ENCODE data around the gene KLHDC10.

DNA sequence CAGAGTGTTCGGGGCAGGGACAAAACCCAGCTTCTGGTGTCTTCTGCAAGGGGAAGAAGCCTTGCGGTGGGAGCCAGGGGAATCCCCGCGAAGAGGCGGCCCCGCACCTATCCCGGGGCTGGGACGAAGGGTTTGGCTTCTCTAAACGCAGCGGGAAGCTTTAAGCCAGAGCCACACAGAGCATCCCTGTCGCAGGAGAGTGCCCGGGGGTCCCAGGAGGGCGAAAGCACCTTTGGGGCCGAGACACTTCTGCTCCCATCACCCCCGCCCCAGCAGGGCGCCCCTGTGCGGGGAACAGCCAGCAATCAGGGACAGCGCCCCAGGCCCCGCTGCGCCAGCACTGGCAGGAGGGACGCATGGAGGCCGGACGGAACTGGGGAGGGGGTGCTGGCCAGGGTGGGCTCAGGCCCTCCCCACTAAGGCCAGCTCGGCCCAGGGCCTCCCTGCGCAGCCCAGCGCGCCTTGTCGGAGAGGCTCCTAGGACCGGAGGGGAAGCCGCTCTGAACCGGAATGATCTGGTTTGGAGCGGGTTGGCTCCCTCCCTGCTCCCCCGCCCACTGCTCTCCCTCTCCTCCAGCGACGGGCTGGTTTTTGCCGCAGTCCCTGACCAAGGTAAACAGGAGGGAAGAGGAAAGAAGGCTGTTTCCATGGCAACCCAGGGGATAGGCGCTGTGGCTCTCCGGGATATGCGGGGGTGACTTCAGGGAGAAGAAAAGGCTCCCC lies 71.0 kb downstream of the KLHDC10 start:
- peak; percentile 77 for TF ChIP-seq POLR2AphosphoS5 (IDR thresholded peaks at IDR 0.05)
- TF ChIP-seq, protein P1, sequence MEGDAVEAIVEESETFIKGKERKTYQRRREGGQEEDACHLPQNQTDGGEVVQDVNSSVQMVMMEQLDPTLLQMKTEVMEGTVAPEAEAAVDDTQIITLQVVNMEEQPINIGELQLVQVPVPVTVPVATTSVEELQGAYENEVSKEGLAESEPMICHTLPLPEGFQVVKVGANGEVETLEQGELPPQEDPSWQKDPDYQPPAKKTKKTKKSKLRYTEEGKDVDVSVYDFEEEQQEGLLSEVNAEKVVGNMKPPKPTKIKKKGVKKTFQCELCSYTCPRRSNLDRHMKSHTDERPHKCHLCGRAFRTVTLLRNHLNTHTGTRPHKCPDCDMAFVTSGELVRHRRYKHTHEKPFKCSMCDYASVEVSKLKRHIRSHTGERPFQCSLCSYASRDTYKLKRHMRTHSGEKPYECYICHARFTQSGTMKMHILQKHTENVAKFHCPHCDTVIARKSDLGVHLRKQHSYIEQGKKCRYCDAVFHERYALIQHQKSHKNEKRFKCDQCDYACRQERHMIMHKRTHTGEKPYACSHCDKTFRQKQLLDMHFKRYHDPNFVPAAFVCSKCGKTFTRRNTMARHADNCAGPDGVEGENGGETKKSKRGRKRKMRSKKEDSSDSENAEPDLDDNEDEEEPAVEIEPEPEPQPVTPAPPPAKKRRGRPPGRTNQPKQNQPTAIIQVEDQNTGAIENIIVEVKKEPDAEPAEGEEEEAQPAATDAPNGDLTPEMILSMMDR (IDR thresholded peaks at IDR 0.05), result no peak

Measured in prostate gland (tissue), 2 donors.